ENCODE data around the gene RPL3.

RPL3 gene

DNA sequence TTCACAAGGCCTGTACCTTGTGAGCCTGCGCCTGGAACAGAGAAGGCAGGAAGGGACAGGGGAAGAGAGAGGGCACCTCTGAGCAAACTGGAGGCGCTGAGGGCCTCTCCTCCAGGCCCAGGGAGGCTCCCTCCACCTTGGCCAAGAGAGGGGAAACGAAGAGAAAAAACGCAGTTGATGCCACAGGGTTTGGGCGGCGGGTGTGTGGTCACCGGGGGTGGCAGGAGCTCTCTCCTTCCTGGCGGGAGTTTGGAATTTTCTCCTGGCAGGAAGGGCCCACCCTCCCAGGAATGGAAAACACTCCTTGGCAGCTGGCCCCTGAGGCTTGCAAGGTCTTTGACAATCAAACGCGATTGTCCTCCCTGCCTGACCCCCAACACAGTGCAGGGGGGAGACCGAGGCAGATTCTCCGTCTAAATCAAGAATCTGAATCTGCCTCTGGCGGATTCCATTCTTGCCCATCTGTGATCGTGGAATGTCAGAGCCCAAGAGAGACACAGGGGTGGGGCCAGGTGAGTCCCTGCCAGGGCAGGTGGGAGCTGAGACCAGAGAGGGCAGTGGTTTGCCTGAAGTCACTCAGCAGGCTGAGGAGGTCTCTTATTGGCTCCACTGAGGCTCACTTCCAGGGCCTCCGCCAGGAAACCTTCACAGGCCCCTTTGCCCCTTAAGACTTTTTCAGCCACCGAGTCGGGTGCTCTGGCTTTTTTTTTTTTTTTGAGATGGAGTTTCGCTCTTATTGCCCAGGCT is 21.0 kb downstream of the RPL3 start:
- TF ChIP-seq ZFX (IDR thresholded peaks at IDR 0.05): no peak
- TF ChIP-seq, protein P1, sequence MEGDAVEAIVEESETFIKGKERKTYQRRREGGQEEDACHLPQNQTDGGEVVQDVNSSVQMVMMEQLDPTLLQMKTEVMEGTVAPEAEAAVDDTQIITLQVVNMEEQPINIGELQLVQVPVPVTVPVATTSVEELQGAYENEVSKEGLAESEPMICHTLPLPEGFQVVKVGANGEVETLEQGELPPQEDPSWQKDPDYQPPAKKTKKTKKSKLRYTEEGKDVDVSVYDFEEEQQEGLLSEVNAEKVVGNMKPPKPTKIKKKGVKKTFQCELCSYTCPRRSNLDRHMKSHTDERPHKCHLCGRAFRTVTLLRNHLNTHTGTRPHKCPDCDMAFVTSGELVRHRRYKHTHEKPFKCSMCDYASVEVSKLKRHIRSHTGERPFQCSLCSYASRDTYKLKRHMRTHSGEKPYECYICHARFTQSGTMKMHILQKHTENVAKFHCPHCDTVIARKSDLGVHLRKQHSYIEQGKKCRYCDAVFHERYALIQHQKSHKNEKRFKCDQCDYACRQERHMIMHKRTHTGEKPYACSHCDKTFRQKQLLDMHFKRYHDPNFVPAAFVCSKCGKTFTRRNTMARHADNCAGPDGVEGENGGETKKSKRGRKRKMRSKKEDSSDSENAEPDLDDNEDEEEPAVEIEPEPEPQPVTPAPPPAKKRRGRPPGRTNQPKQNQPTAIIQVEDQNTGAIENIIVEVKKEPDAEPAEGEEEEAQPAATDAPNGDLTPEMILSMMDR (conservative IDR thresholded peaks at IDR 0.05): no peak
- no peak overlapping the region for H3K27ac ChIP-seq

DNA sequence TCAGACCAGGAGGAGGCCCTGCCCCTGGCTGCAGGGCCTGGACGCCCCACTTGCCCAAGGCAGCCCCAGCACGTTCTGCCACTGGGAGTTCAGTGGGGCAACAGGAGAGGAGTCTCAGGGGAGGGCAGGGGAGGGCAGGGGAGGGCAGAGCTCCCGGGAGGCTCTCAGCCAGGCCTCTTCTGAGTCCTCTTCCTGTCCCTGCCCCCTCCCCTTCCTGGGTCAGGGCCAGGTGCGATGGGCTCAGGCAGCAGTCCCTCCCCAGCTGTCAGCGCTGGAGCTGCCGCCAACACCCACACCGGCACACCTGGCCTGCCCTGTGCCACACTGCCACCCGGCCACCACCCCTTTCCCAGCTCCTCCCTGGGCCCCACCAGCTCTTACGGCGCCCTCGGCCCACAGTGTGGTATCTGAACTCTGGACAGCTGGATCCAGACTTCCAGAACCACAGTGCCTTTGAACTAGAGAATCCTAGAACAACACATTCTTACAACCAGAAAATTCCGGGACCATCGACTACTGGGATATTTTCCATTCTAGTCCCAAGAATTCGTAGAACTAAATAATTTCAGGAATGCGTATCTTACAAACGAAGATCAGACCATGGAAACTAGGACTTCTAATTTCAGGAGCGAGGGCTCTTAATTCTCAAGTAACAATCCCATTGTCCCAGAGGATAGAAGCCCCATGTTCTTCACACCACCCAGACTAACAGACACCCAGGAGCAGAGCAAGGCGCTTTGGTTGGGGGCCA is 21.8 kb downstream of the RPL3 start:
- no peak overlapping the region for H3K27ac ChIP-seq
- no peak for TF ChIP-seq ZFX (IDR thresholded peaks at IDR 0.05)
- TF ChIP-seq, protein P1 (conservative IDR thresholded peaks at IDR 0.05): no peak

GRCh38 chr22:39296981-39297489 is 22.4 kb downstream of the RPL3 start:
- TF ChIP-seq, protein P1 (conservative IDR thresholded peaks at IDR 0.05): no peak
- TF ChIP-seq ZFX (IDR thresholded peaks at IDR 0.05): no peak
- H3K27ac ChIP-seq: no peak overlapping the region

DNA sequence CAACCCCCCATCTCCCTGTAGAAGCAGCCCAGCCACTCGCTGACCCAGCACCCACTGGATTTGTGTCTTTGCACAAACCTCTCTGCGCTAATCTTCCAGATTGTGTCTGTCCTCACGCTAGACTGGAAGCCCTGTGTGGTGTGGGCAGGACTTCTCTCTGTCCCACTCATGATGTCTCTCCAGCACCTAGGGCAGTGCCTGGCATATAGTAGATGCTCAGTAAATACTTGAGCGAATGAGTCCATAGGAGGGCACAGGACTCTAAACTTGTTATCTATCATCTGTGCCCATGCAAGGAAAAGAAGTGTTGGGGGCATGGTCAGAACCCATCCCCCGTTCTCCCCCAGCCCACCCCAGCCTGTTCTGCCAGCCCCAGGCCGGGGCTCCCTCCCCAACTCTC is 22.9 kb downstream of the RPL3 start:
- TF ChIP-seq ZFX (IDR thresholded peaks at IDR 0.05): no peak
- TF ChIP-seq, protein P1 (conservative IDR thresholded peaks at IDR 0.05): no peak
- H3K27ac ChIP-seq: no peak overlapping the region

DNA sequence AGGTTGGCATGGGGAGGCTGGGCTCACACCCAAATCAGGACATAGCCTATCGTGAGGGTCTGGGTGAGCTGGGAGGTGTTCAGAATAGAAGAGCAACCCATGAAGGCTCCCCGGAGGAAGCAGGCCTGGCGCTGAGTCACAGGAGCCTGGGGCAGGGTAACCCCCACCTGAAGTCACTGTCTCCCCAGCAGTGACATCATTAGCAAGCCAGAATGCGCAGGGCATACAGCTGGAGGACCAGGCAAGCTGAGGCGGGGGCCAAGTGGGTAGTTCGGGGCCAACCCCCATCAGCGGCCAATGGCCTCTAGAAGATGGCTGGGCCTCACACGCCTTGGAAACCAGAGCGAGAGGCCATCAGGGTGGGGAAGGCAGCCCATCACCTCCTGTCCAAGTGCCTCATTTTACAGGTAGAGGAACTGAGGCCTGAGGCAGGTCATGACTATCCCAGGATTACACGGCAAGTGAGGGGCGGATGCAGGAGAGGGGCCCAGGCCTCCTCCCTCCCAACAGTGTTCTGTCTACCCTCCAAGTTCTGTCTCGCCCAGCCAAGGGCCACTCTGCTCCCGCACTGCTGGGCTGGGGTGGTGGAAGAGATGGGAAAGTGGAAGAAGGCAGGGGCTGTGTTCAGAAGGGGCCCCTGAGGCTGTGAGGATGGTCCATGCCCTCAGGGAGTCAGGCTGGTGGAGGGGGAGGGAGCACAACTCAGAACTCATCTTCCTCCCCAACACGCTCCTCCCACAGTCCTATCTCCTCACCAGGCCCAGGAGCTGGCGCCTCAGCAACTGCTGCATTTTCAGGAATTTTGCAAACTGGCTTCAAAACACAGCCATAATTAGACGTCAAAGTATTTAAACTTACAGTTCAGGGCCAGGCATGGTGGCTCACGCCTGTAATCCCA is 24.6 kb downstream of the RPL3 start:
- TF ChIP-seq, protein P1 (conservative IDR thresholded peaks at IDR 0.05): no peak
- peak overlapping the region; percentile 68; the same call in 1 of the 2 replicates for H3K27ac ChIP-seq

DNA sequence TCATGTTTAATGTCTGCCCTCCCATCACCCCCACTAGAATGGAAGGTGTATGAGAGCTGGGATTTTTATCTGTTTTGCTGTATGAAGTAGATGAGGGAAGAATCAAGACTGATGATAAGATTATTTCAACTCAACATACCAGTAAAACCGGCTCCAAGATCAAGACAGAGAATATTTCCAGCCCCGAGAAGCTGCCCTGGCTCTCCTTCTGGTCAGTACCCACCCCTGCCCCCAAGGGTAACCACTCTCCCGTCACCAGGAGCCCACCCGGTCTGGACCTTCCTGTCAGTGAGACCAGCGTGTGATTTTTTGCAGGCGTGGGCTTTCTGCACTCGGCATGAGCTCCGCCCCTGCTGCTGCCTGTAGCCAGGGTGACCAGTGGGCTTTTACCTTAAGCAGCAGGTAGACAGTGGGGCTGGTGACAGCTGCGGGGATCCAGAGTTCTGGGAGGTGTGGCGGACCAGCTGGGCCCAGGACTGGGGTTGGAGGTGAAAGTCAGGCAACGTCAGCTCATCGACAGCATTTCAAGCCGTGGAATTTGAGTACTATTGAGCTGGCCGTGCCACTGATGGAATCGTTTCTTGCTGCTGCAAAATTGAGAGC is 25.6 kb downstream of the RPL3 start:
- H3K27ac ChIP-seq: peak overlapping the region; percentile 68

More for the DNA sequence above, 25.6 kb downstream of the RPL3 start:
- TF ChIP-seq ZFX (IDR thresholded peaks at IDR 0.05): no peak
- TF ChIP-seq, protein P1 (conservative IDR thresholded peaks at IDR 0.05): no peak
